Measurements from ENCODE around the gene MLLT1.

Gene MLLT1

GRCh38 chr19:6235031-6235951 lies 44.5 kb downstream of the MLLT1 start:
- no peak for DNase-seq (ENCODE audit: low read depth in 2 of 2)

- DNase-seq (ENCODE audit: low read depth in 2 of 2): no peak
These were observed 45.2 kb downstream of the MLLT1 start for GRCh38 chr19:6234527-6234926.

- no peak for DNase-seq (ENCODE audit: low read depth in 2 of 2)
These were observed 45.8 kb downstream of the MLLT1 start for GRCh38 chr19:6233827-6234511.

GRCh38 chr19:6233056-6233826 lies 46.5 kb downstream of the MLLT1 start:
- no peak for DNase-seq (ENCODE audit: low read depth in 2 of 2)

- no peak for DNase-seq (ENCODE audit: low read depth in 2 of 2)
These were observed 47.1 kb downstream of the MLLT1 start for GRCh38 chr19:6232601-6233055.

- DNase-seq (ENCODE audit: low read depth in 2 of 2): no peak
These were observed 48.8 kb downstream of the MLLT1 start for GRCh38 chr19:6230991-6231448.

- DNase-seq (ENCODE audit: low read depth in 2 of 2): no peak
These were observed 49.6 kb downstream of the MLLT1 start for GRCh38 chr19:6229951-6230712.

- DNase-seq (ENCODE audit: low read depth in 2 of 2): no peak
These were observed 50.4 kb downstream of the MLLT1 start for GRCh38 chr19:6229216-6229913.

GRCh38 chr19:6228551-6229215 lies 51.1 kb downstream of the MLLT1 start:
- DNase-seq (ENCODE audit: low read depth in 2 of 2): no peak

GRCh38 chr19:6227936-6228325 lies 51.8 kb downstream of the MLLT1 start:
- no peak for DNase-seq (ENCODE audit: low read depth in 2 of 2)

GRCh38 chr19:6227156-6227935 lies 52.4 kb downstream of the MLLT1 start:
- no peak for DNase-seq (ENCODE audit: low read depth in 2 of 2)

GRCh38 chr19:6226444-6227155 lies 53.2 kb downstream of the MLLT1 start:
- no peak for DNase-seq (ENCODE audit: low read depth in 2 of 2)

GRCh38 chr19:6226012-6226411 lies 53.8 kb downstream of the MLLT1 start:
- DNase-seq (ENCODE audit: low read depth in 2 of 2): no peak

- DNase-seq (ENCODE audit: low read depth in 2 of 2): no peak
These were observed 54.4 kb downstream of the MLLT1 start for GRCh38 chr19:6225232-6225865.

- DNase-seq (ENCODE audit: low read depth in 2 of 2): no peak
These were observed 55.5 kb downstream of the MLLT1 start for GRCh38 chr19:6224308-6224675.

- DNase-seq (ENCODE audit: low read depth in 2 of 2): no peak
These were observed 56.1 kb downstream of the MLLT1 start for GRCh38 chr19:6223461-6224307.

GRCh38 chr19:6222884-6223283 lies 56.9 kb downstream of the MLLT1 start:
- DNase-seq (ENCODE audit: low read depth in 2 of 2): no peak

All from stimulated activated CD8-positive, alpha-beta memory T cell treated with anti-CD3 and anti-CD28 coated beads, Interleukin-7, amount 100 ng/mL, for 1 hour (primary cell).